Measurements from ENCODE around the gene SOCS1. TPM values are rescaled to one million over a fixed set of nuclear protein-coding genes. Genes with fewer than 3 reads are reported as not detected.
A peak's percentile ranks its signal among the peaks of the same experiment; 100 is the strongest.

Gene SOCS1
- total and polyA plus RNA-seq, 2 of the 8 experiments (the other 6 are each of a cell fraction or from before 2014, with no cell fraction given) = 21.0 to 48.9 TPM

GRCh38 chr16:11238272-11239202 is 17.5 kb downstream of the SOCS1 start (continued):
- TF ChIP-seq TEAD4 (IDR thresholded peaks at IDR 0.05; ENCODE audit: low read depth, low read length) = no peak
- peak; percentile 49; the same call in 1 of the 2 replicates for TF ChIP-seq KDM1A (IDR thresholded peaks at IDR 0.05; ENCODE audit: borderline replicate concordance, low read length)
- no peak for TF ChIP-seq CHD1 (IDR thresholded peaks at IDR 0.05; ENCODE audit: low read depth, low read length)
- no peak for TF ChIP-seq HDAC2 (IDR thresholded peaks at IDR 0.05; ENCODE audit: borderline replicate concordance in 1 of 2, low read depth in 2 of 2, low read length in 2 of 2)
- TF ChIP-seq POU5F1 (IDR thresholded peaks at IDR 0.05; ENCODE audit: low read depth, low read length) = no peak

Measured in H1 (cell line).